Measurements from ENCODE around the gene SCAF8. TPM values are rescaled to one million over a fixed set of nuclear protein-coding genes. Genes with fewer than 3 reads are reported as not detected.

Gene SCAF8
- polyA plus RNA-seq, 1 of the 3 experiments (the other 2 are of a cell fraction) = 11.0 TPM

- TF ChIP-seq YY1 (IDR thresholded peaks at IDR 0.05; ENCODE audit: low read depth) = no peak
- TF ChIP-seq POLR2AphosphoS5 (IDR thresholded peaks at IDR 0.05; ENCODE audit: low read depth, low read length) = no peak
- TF ChIP-seq TAF1 (IDR thresholded peaks at IDR 0.05; ENCODE audit: borderline replicate concordance, low read depth, low read length) = no peak
- TF ChIP-seq SMC3 (IDR thresholded peaks at IDR 0.05; ENCODE audit: low read depth, low read length) = no peak
- TF ChIP-seq SIN3A (IDR thresholded peaks at IDR 0.05; ENCODE audit: borderline replicate concordance, low read depth, low read length) = no peak
- no peak for TF ChIP-seq RFX5 (IDR thresholded peaks at IDR 0.05; ENCODE audit: low read length)
- TF ChIP-seq EZH2phosphoT487 (IDR thresholded peaks at IDR 0.05; ENCODE audit: borderline replicate concordance, low read depth) = no peak
- TF ChIP-seq JUND (IDR thresholded peaks at IDR 0.05) = no peak
These were observed 5.3 kb downstream of the SCAF8 start (continued) for GRCh38 chr6:154738551-154738961.

- no peak for DNase-seq
- TF ChIP-seq NRF1 (IDR thresholded peaks at IDR 0.05; ENCODE audit: low read depth, low read length) = no peak
- H3K4me3 ChIP-seq (ENCODE audit: low read depth in 2 of 2, low read length in 1 of 2) = no peak overlapping the region
These were observed 7.4 kb downstream of the SCAF8 start for GRCh38 chr6:154740658-154741057.

DNA sequence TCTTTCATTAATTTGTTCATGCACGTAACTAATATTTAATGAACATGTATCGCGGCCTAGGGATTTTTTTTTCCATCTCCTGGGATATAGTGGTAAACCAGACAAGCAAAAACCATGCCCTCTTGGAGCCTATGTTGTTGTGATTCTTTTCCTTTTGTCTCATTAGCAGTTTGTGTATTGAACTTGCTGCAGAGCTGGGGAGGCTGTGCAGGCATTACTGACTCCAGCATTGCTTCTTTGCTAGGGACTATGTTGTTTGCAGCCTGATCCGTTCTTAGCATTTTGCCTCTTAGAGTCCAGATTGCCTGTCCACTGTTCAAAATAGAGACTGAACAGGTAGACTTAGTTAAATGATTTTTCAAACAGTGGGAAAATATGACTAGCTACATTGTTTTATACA, 9.7 kb downstream of the SCAF8 start:
- ChIA-PET CTCF (interaction anchor here (1.5 kb wide), 1 partner anchor 67 kb away, joined by 7 read pairs; no protein-coding TSS in a partner anchor), POLR2A (no interaction called here)
- no peak overlapping the region for H3K9ac ChIP-seq
- peaks cover 100% of the 10 kb centered on the region for H3K79me2 ChIP-seq (ENCODE audit: insufficient read depth)
- H3K27ac ChIP-seq (ENCODE audit: low read depth in 2 of 2, low read length in 1 of 2) = no peak overlapping the region
- H2AFZ ChIP-seq (ENCODE audit: low read depth) = no peak overlapping the region
- 92% methylated on average over 4 of the region's 4 CpGs for WGBS (ENCODE audit: low lambda C conversion rate)
- H3K4me2 ChIP-seq = no peak overlapping the region
- DNase-seq = no peak
- TF ChIP-seq EZH2phosphoT487 (IDR thresholded peaks at IDR 0.05; ENCODE audit: borderline replicate concordance, low read depth) (no peak), TCF12 (IDR thresholded peaks at IDR 0.05) (no peak), POLR2AphosphoS5 (IDR thresholded peaks at IDR 0.05; ENCODE audit: low read depth, low read length) (no peak), TAF1 (IDR thresholded peaks at IDR 0.05; ENCODE audit: borderline replicate concordance, low read depth, low read length) (no peak), FOSL2 (IDR thresholded peaks at IDR 0.05; ENCODE audit: borderline replicate concordance, low read depth) (no peak), SMC3 (IDR thresholded peaks at IDR 0.05; ENCODE audit: low read depth, low read length) (no peak), FOXJ3 (CRISPR knock-in tag; IDR thresholded peaks at IDR 0.05) (no peak), YY1 (IDR thresholded peaks at IDR 0.05; ENCODE audit: low read depth) (no peak), MXI1 (IDR thresholded peaks at IDR 0.05; ENCODE audit: low read depth, low read length) (no peak), NRF1 (IDR thresholded peaks at IDR 0.05; ENCODE audit: low read depth, low read length) (no peak), TEAD4 (IDR thresholded peaks at IDR 0.05; ENCODE audit: borderline replicate concordance, insufficient read depth) (no peak)
- TF ChIP-seq, protein P1, sequence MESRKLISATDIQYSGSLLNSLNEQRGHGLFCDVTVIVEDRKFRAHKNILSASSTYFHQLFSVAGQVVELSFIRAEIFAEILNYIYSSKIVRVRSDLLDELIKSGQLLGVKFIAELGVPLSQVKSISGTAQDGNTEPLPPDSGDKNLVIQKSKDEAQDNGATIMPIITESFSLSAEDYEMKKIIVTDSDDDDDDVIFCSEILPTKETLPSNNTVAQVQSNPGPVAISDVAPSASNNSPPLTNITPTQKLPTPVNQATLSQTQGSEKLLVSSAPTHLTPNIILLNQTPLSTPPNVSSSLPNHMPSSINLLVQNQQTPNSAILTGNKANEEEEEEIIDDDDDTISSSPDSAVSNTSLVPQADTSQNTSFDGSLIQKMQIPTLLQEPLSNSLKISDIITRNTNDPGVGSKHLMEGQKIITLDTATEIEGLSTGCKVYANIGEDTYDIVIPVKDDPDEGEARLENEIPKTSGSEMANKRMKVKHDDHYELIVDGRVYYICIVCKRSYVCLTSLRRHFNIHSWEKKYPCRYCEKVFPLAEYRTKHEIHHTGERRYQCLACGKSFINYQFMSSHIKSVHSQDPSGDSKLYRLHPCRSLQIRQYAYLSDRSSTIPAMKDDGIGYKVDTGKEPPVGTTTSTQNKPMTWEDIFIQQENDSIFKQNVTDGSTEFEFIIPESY (IDR thresholded peaks at IDR 0.05; ENCODE audit: borderline replicate concordance, low read depth) = no peak
- TF ChIP-seq, protein P2, sequence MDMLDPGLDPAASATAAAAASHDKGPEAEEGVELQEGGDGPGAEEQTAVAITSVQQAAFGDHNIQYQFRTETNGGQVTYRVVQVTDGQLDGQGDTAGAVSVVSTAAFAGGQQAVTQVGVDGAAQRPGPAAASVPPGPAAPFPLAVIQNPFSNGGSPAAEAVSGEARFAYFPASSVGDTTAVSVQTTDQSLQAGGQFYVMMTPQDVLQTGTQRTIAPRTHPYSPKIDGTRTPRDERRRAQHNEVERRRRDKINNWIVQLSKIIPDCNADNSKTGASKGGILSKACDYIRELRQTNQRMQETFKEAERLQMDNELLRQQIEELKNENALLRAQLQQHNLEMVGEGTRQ (IDR thresholded peaks at IDR 0.05; ENCODE audit: borderline replicate concordance, low read depth, low read length) = no peak
- TF ChIP-seq, protein P3, sequence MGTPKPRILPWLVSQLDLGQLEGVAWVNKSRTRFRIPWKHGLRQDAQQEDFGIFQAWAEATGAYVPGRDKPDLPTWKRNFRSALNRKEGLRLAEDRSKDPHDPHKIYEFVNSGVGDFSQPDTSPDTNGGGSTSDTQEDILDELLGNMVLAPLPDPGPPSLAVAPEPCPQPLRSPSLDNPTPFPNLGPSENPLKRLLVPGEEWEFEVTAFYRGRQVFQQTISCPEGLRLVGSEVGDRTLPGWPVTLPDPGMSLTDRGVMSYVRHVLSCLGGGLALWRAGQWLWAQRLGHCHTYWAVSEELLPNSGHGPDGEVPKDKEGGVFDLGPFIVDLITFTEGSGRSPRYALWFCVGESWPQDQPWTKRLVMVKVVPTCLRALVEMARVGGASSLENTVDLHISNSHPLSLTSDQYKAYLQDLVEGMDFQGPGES (IDR thresholded peaks at IDR 0.05; ENCODE audit: low read depth, low read length) = no peak
- TF ChIP-seq, protein P4, sequence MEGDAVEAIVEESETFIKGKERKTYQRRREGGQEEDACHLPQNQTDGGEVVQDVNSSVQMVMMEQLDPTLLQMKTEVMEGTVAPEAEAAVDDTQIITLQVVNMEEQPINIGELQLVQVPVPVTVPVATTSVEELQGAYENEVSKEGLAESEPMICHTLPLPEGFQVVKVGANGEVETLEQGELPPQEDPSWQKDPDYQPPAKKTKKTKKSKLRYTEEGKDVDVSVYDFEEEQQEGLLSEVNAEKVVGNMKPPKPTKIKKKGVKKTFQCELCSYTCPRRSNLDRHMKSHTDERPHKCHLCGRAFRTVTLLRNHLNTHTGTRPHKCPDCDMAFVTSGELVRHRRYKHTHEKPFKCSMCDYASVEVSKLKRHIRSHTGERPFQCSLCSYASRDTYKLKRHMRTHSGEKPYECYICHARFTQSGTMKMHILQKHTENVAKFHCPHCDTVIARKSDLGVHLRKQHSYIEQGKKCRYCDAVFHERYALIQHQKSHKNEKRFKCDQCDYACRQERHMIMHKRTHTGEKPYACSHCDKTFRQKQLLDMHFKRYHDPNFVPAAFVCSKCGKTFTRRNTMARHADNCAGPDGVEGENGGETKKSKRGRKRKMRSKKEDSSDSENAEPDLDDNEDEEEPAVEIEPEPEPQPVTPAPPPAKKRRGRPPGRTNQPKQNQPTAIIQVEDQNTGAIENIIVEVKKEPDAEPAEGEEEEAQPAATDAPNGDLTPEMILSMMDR (IDR thresholded peaks at IDR 0.05) = no peak
- peaks cover 3% of the 10 kb centered on the region for H3F3A ChIP-seq (replicated peaks; ENCODE audit: insufficient read depth)
- peaks cover 7 to 13% of the 10 kb centered on the region in 2 experiments for H3K36me3 ChIP-seq (replicated peaks in 1 of 2; ENCODE audit: control insufficient read depth in 1 of 2, insufficient read depth in 2 of 2, low read length in 1 of 2)
- H3K9me2 ChIP-seq = no peaks in the 10 kb centered on the region
- H4K20me1 ChIP-seq (ENCODE audit: insufficient read depth) = peaks cover 100% of the 10 kb centered on the region
- H3K27me3 ChIP-seq (ENCODE audit: insufficient read depth) = no peaks in the 10 kb centered on the region
- H3K9me3 ChIP-seq = no peaks in the 10 kb centered on the region
- H3K4me1 ChIP-seq (ENCODE audit: control insufficient read depth in 1 of 2, insufficient read depth in 2 of 2, low read depth in 1 of 2, low read length in 1 of 2) = peaks cover 0 to 6% of the 10 kb centered on the region in 2 experiments; a peak in 3 of 4 replicates
- no peak overlapping the region for H3K4me3 ChIP-seq (ENCODE audit: low read depth in 2 of 2, low read length in 1 of 2)

More at GRCh38 chr6:154740658-154741057, 7.4 kb downstream of the SCAF8 start:
- Histone ChIP-seq H3K4me1 (ENCODE audit: control insufficient read depth in 1 of 2, insufficient read depth in 2 of 2, low read depth in 1 of 2, low read length in 1 of 2) (peaks cover 4 to 6% of the 10 kb centered on the region in 2 experiments; a peak in 3 of 4 replicates), H3K9me2 (no peaks in the 10 kb centered on the region), H3K4me2 (no peak overlapping the region), H2AFZ (ENCODE audit: low read depth) (no peak overlapping the region), H3K36me3 (replicated peaks in 1 of 2; ENCODE audit: control insufficient read depth in 1 of 2, insufficient read depth in 2 of 2, low read length in 1 of 2) (peaks cover 11 to 13% of the 10 kb centered on the region in 2 experiments), H3K27ac (ENCODE audit: low read depth in 2 of 2, low read length in 1 of 2) (no peak overlapping the region), H4K20me1 (ENCODE audit: insufficient read depth) (peaks cover 100% of the 10 kb centered on the region), H3K27me3 (ENCODE audit: insufficient read depth) (no peaks in the 10 kb centered on the region), H3K9me3 (no peaks in the 10 kb centered on the region), H3K9ac (no peak overlapping the region), H3K79me2 (ENCODE audit: insufficient read depth) (peaks cover 100% of the 10 kb centered on the region), H3F3A (replicated peaks; ENCODE audit: insufficient read depth) (no peaks in the 10 kb centered on the region)
- POLR2A ChIA-PET = no interaction called here
- WGBS (ENCODE audit: low lambda C conversion rate) = 93% methylated on average over 5 of the region's 5 CpGs
- CTCF ChIA-PET = no interaction called here

Data from SK-N-SH (cell line).